A549 (cell line): ENCODE measurements around the gene SH3BP2. TPM values are rescaled to one million over a fixed set of nuclear protein-coding genes. Genes with fewer than 3 reads are reported as not detected.

ENCODE experiments used
- ATAC-seq, 2 experiments: fragments of 200-7000 bp in 1 of 2; fragments of >200 bp in 1 of 2; cut with Nextera tagmentation in 1 of 2; cut with Tn5 transposase in 1 of 2; 3 replicates each; pipeline versions ENCODE4 v1.8.0 to v1.9.1; 2018 to 2020; ENCODE audit warnings: mild to moderate bottlenecking in 1 of 2, moderate library complexity in 1 of 2
- CTCF ChIA-PET: fragments of 300-600 bp; sonication (Branson Sonifier 250); formaldehyde crosslinking; extraction: SDS; loops from one replicate; lab custom pipeline; 2021; ENCODE audit warnings: antibody characterized with exemption, inconsistent platforms; lab: Yijun Ruan, JAX
- POLR2A ChIA-PET: fragments of 350-600 bp; formaldehyde crosslinking; extraction: SDS; loops from one replicate; lab custom pipeline; 2021; ENCODE audit warnings: antibody characterized with exemption, inconsistent platforms; lab: Yijun Ruan, JAX
- DNase-seq, 2 experiments: peaks; one replicate each; pipeline versions ENCODE4 v3.0.0 to v3.0.0-alpha.2; 2011 to 2016; ENCODE audit warnings: low read depth in 1 of 2, low spot score in 1 of 2
- FAIRE-seq: peaks from 2 replicates; lab custom pipeline; 2011; peaks lifted over from hg19 to GRCh38; lab: Jason Lieb, UNC
- H3K27ac ChIP-seq, 2 experiments: fragments of >200 bp; sonication (Bioruptor Twin); formaldehyde crosslinking; 3 replicates each; pipeline ENCODE4 v1.5.1; 2016 to 2017
- H3K4me1 ChIP-seq: fragments of >200 bp; sonication (Bioruptor Twin); formaldehyde crosslinking; 3 replicates; pipeline ENCODE4 v1.6.1; 2016
- H3K4me2 ChIP-seq: fragments of >200 bp; sonication (Bioruptor Twin); formaldehyde crosslinking; 3 replicates; pipeline ENCODE4 v1.6.1; 2016
- H3K4me3 ChIP-seq: fragments of >200 bp; sonication (Bioruptor Twin); formaldehyde crosslinking; 3 replicates; pipeline ENCODE4 v1.5.1; 2016
- H3K9me3 ChIP-seq: fragments of >200 bp; sonication (Bioruptor Twin); formaldehyde crosslinking; 3 replicates; pipeline ENCODE4 v1.6.1; 2016
- CBX8 ChIP-seq: fragments of 200-600 bp; sonication (generic); IDR thresholded peaks from 2 replicates; pipeline ENCODE4 v1.6.1; 2016
- CEBPB ChIP-seq, 2 experiments: fragments of >200 bp in 1 of 2; sonication (Bioruptor Twin) in 1 of 2; formaldehyde crosslinking in 1 of 2; IDR thresholded peaks; 2 replicates each; pipeline ENCODE4 v1.6.1; 2012 to 2016
- CHD2 ChIP-seq: fragments of 150-350 bp; IDR thresholded peaks from 2 replicates; pipeline ENCODE4 v1.6.1; 2014; ENCODE audit warnings: low read length; ENCODE audit not compliant: partially characterized antibody
- EHF ChIP-seq: fragments of 250-450 bp; sonication (Bioruptor Pico); IDR thresholded peaks from 2 replicates; pipeline ENCODE4 v1.5.0; 2020; ENCODE audit warnings: mild to moderate bottlenecking
- EP300 ChIP-seq, 2 experiments: fragments of >200 bp; sonication (Bioruptor Twin); formaldehyde crosslinking; IDR thresholded peaks; 2 replicates in 1 of 2; 3 replicates in 1 of 2; pipeline ENCODE4 v1.6.1; 2016 to 2017
- FOXS1 ChIP-seq: fragments of 250-450 bp; sonication (Bioruptor Pico); IDR thresholded peaks from 2 replicates; pipeline ENCODE4 v1.5.0; 2020; ENCODE audit warnings: mild to moderate bottlenecking, moderate library complexity
- HDAC2 ChIP-seq: fragments of 200-600 bp; sonication (generic); IDR thresholded peaks from 2 replicates; pipeline ENCODE4 v1.6.1; 2016
- HOXB13 ChIP-seq: fragments of 250-450 bp; sonication (Bioruptor Pico); IDR thresholded peaks from 2 replicates; pipeline ENCODE4 v1.5.0; 2020; ENCODE audit warnings: low read depth, mild to moderate bottlenecking, moderate library complexity
- JUN ChIP-seq, 2 experiments: fragments of >200 bp; sonication (Bioruptor Twin); formaldehyde crosslinking; IDR thresholded peaks; 2 replicates in 1 of 2; 3 replicates in 1 of 2; pipeline ENCODE4 v1.6.1; 2016 to 2017
- JUNB ChIP-seq: fragments of >200 bp; sonication (Bioruptor Twin); formaldehyde crosslinking; IDR thresholded peaks from 2 replicates; pipeline ENCODE4 v1.6.1; 2016
- KDM1A ChIP-seq: fragments of 200-600 bp; sonication (generic); IDR thresholded peaks from 2 replicates; pipeline ENCODE4 v1.6.1; 2016; ENCODE audit warnings: low read depth, mild to moderate bottlenecking
- NFE2L2 ChIP-seq: fragments of 150-350 bp; conservative IDR thresholded peaks from 2 replicates; pipeline ENCODE4 v1.6.1; 2014; ENCODE audit warnings: low read length
- NR3C1 ChIP-seq: fragments of >200 bp; sonication (Bioruptor Twin); formaldehyde crosslinking; IDR thresholded peaks from 3 replicates; pipeline ENCODE4 v1.6.1; 2017
- POLR2A ChIP-seq: IDR thresholded peaks from 2 replicates; pipeline ENCODE4 v1.6.1; 2012; ENCODE audit warnings: mild to moderate bottlenecking, low read length
- RARB ChIP-seq: fragments of 250-450 bp; sonication (Bioruptor Pico); IDR thresholded peaks from 2 replicates; pipeline ENCODE4 v1.8.0; 2021; ENCODE audit warnings: mild to moderate bottlenecking, moderate library complexity
- RCOR1 ChIP-seq: fragments of 150-350 bp; IDR thresholded peaks from 2 replicates; pipeline ENCODE4 v1.6.1; 2014; ENCODE audit warnings: antibody characterized with exemption, low read length, low read depth
- SMC3 ChIP-seq: fragments of >200 bp; sonication (Bioruptor Twin); formaldehyde crosslinking; IDR thresholded peaks from 3 replicates; pipeline ENCODE4 v1.6.1; 2018; ENCODE audit warnings: inconsistent platforms
- TP53 ChIP-seq: fragments of 250-450 bp; sonication (Bioruptor Pico); IDR thresholded peaks from 2 replicates; pipeline ENCODE4 v1.5.0; 2021; ENCODE audit warnings: mild to moderate bottlenecking, moderate library complexity
- ZFP36 ChIP-seq: fragments of 450-650 bp; IDR thresholded peaks from 2 replicates; pipeline ENCODE4 v1.6.1; 2014; ENCODE audit warnings: borderline replicate concordance; ENCODE audit not compliant: partially characterized antibody
- WGBS: methylation state at CpG from one replicate; pipeline ENCODE4 v1.1.6; 2017; ENCODE audit errors: missing lambda C conversion rate; 5-methylcytosine and 5-hydroxymethylcytosine counted together
- polyA plus RNA-seq, 4 experiments: library from polyadenylated mRNA; depleted of rRNA in 3 of 4; stranded (reverse); fragments of >200 nt; fragmentation: RNase III in 1 of 4; extraction: RNeasy Plus Mini Kit Qiagen cat#74134 plus additional on column Dnase treatment in 1 of 4; gene quantifications; 2 replicates in 3 of 4; 3 replicates in 1 of 4; pipeline ENCODE4 v1.2.3, GENCODE V29; 2011 to 2017
- TF ChIP-seq, protein P1 (sequence below): IDR thresholded peaks from 2 replicates; pipeline ENCODE4 v1.6.1; 2012; ENCODE audit warnings: low read depth, borderline replicate concordance
- TF ChIP-seq, protein P2 (sequence below): fragments of 250-450 bp; sonication (Bioruptor Pico); IDR thresholded peaks from 2 replicates; pipeline ENCODE4 v1.5.0; 2020; ENCODE audit warnings: low read depth, mild to moderate bottlenecking, moderate library complexity
- TF ChIP-seq, protein P3 (sequence below): fragments of 450-650 bp; IDR thresholded peaks from 2 replicates; pipeline ENCODE4 v1.6.1; 2014; ENCODE audit warnings: antibody characterized with exemption
- TF ChIP-seq, protein P4 (sequence below): fragments of 150-350 bp; IDR thresholded peaks from 2 replicates; pipeline ENCODE4 v1.6.1; 2014; ENCODE audit warnings: low read depth, mild to moderate bottlenecking, low read length
- TF ChIP-seq, protein P5 (sequence below): fragments of >200 bp; sonication (Bioruptor Twin); formaldehyde crosslinking; IDR thresholded peaks from 3 replicates; pipeline ENCODE4 v1.5.1; 2016

The SH3BP2 gene
- polyA plus RNA-seq, 2 of the 4 experiments (the other 2 are of a cell fraction) = 4.4 to 6.0 TPM

DNA sequence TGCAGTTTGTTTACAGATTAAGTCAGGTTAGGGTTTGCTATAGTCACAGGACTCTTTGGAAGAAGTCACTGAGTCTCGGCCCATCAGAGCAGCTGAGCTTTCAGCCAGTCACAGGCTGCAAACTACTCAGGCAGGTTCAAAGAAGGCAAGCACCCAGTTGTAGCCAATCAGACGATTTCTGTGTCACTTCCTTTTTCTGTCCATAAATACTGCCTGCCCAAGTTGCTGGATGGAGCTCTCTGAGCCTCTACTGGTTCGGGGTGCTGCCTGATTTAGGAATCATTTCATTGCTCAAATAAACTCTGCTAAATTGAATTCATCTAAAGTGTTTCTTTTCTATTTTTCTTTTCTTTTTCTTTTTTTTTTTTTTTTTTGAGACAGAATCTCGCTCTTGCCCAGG lies 7.3 kb upstream of the SH3BP2 start:
- ATAC-seq (no peak), FAIRE-seq (no peak), DNase-seq (no peak)
- TF ChIP-seq FOXS1 (CRISPR knock-in tag) = no peak
- TF ChIP-seq POLR2A = no peak
- no peak for TF ChIP-seq HOXB13 (CRISPR knock-in tag)
- TF ChIP-seq EHF (CRISPR knock-in tag) = no peak
- TF ChIP-seq JUN (IDR thresholded peaks at IDR 0.05) = no peak
- TF ChIP-seq HDAC2 = no peak
- ChIA-PET POLR2A (no interaction called here), CTCF (interaction anchor here (0.5 kb wide), 1 partner anchor 63 kb away, joined by 3 read pairs; no protein-coding TSS in a partner anchor)
- Histone ChIP-seq H3K4me1 (0 out of 3 replicates have a peak, but pooled peaks cover 3% of the 10 kb centered on the region), H3K4me3 (no peak overlapping the region), H3K27ac (no peak overlapping the region), H3K4me2 (no peak overlapping the region), H3K9me3 (peaks cover 4% of the 10 kb centered on the region; the same call in 1 of the 3 replicates)
- 69% methylated on average over 4 of the region's 4 CpGs for WGBS

DNA sequence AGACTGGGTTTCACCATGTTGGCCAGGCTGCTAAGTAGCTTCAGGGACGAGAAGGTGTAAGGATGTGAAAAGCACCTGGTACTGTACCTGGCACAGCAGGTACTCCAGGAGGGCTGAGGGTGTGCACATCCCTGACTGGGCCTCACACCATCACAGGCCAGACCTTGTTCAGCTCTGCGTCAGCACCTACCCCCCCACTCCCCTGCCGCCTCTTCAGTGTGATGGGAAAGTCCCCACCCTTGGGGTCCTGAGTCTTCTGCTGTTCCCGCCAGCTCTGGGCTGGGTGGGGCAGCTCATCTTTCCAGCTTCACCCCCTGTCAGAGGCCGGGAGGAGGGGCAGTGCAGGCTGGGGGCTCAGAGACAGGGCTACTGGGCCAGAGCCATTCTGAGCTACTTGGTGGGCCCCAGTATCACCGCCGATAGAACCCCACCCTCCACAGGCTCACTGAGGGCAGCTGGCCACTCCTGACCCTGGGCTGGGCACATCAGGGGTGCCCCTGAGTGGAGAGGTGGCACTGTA lies 6.7 kb upstream of the SH3BP2 start:
- CTCF ChIA-PET = interaction anchor here (0.6 to 1.0 kb wide), 2 partner anchors 10 to 22 kb away, joined by 3 to 4 read pairs; no protein-coding TSS in a partner anchor
- DNase-seq (no peak), ATAC-seq (no peak), FAIRE-seq (no peak)
- Histone ChIP-seq H3K9me3 (0 out of 3 replicates have a peak, but pooled peaks cover under 1% of the 10 kb centered on the region), H3K4me2 (no peak overlapping the region), H3K27ac (no peak overlapping the region), H3K4me1 (0 out of 3 replicates have a peak, but pooled peaks cover 3% of the 10 kb centered on the region), H3K4me3 (no peak overlapping the region)
- WGBS = 98% methylated on average over 5 of the region's 7 CpGs
- POLR2A ChIA-PET = no interaction called here
- no peak for TF ChIP-seq NR3C1
- no peak for TF ChIP-seq JUNB
- no peak for TF ChIP-seq CBX8
- no peak for TF ChIP-seq CEBPB (IDR thresholded peaks at IDR 0.05)
- TF ChIP-seq, protein P1, sequence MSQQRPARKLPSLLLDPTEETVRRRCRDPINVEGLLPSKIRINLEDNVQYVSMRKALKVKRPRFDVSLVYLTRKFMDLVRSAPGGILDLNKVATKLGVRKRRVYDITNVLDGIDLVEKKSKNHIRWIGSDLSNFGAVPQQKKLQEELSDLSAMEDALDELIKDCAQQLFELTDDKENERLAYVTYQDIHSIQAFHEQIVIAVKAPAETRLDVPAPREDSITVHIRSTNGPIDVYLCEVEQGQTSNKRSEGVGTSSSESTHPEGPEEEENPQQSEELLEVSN = no peak
- no peak for TF ChIP-seq TP53 (CRISPR knock-in tag)
- no peak for TF ChIP-seq RCOR1
- TF ChIP-seq, protein P2, sequence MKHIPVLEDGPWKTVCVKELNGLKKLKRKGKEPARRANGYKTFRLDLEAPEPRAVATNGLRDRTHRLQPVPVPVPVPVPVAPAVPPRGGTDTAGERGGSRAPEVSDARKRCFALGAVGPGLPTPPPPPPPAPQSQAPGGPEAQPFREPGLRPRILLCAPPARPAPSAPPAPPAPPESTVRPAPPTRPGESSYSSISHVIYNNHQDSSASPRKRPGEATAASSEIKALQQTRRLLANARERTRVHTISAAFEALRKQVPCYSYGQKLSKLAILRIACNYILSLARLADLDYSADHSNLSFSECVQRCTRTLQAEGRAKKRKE (CRISPR knock-in tag) = no peak
- no peak for TF ChIP-seq RARB (CRISPR knock-in tag)
- TF ChIP-seq SMC3 = no peak
- TF ChIP-seq, protein P3, sequence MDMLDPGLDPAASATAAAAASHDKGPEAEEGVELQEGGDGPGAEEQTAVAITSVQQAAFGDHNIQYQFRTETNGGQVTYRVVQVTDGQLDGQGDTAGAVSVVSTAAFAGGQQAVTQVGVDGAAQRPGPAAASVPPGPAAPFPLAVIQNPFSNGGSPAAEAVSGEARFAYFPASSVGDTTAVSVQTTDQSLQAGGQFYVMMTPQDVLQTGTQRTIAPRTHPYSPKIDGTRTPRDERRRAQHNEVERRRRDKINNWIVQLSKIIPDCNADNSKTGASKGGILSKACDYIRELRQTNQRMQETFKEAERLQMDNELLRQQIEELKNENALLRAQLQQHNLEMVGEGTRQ = no peak
- TF ChIP-seq CHD2 = no peak

DNA sequence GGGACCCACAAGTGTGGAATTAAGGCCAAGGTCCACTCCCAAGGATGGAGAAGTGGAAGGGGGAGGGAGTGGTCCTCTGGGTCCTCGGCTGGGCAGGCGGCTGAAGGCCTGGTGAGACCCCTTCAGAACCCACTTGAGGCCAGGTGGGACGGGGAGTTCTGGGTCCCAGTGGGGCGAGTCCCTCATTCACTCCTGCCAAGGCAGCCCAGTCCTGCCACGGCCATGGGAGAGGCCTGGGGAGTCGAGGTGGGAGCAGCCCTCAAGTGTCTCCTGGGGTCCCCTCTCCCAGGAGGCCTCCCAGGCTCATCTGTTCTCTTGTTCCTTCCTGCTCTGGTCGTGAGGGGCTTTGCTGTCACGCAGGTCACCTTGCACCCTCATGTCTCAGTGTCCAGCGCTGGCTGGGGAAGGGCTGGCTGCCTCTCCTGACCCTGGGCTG lies 6.1 kb upstream of the SH3BP2 start:
- TF ChIP-seq ZFP36 (no peak), JUNB (no peak), EP300 (IDR thresholded peaks at IDR 0.05) (no peak), KDM1A (no peak), SMC3 (no peak), TP53 (CRISPR knock-in tag) (no peak), NFE2L2 (no peak)
- TF ChIP-seq, protein P4, sequence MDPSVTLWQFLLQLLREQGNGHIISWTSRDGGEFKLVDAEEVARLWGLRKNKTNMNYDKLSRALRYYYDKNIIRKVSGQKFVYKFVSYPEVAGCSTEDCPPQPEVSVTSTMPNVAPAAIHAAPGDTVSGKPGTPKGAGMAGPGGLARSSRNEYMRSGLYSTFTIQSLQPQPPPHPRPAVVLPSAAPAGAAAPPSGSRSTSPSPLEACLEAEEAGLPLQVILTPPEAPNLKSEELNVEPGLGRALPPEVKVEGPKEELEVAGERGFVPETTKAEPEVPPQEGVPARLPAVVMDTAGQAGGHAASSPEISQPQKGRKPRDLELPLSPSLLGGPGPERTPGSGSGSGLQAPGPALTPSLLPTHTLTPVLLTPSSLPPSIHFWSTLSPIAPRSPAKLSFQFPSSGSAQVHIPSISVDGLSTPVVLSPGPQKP = no peak
- TF ChIP-seq, protein P5, sequence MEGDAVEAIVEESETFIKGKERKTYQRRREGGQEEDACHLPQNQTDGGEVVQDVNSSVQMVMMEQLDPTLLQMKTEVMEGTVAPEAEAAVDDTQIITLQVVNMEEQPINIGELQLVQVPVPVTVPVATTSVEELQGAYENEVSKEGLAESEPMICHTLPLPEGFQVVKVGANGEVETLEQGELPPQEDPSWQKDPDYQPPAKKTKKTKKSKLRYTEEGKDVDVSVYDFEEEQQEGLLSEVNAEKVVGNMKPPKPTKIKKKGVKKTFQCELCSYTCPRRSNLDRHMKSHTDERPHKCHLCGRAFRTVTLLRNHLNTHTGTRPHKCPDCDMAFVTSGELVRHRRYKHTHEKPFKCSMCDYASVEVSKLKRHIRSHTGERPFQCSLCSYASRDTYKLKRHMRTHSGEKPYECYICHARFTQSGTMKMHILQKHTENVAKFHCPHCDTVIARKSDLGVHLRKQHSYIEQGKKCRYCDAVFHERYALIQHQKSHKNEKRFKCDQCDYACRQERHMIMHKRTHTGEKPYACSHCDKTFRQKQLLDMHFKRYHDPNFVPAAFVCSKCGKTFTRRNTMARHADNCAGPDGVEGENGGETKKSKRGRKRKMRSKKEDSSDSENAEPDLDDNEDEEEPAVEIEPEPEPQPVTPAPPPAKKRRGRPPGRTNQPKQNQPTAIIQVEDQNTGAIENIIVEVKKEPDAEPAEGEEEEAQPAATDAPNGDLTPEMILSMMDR = no peak
- FAIRE-seq (no peak), ATAC-seq (no peak), DNase-seq (no peak)
- Histone ChIP-seq H3K27ac (no peak overlapping the region), H3K4me3 (no peak overlapping the region), H3K4me1 (0 out of 3 replicates have a peak, but pooled peaks cover 3% of the 10 kb centered on the region), H3K9me3 (no peaks in the 10 kb centered on the region), H3K4me2 (no peak overlapping the region)
- WGBS = 78% methylated on average over 6 of the region's 9 CpGs
- ChIA-PET CTCF (interaction anchor here (0.6 to 1.0 kb wide), 2 partner anchors 11 to 23 kb away, joined by 3 to 4 read pairs; no protein-coding TSS in a partner anchor), POLR2A (no interaction called here)
